ENCODE measurements around the gene LCTL.

The LCTL gene

DNA sequence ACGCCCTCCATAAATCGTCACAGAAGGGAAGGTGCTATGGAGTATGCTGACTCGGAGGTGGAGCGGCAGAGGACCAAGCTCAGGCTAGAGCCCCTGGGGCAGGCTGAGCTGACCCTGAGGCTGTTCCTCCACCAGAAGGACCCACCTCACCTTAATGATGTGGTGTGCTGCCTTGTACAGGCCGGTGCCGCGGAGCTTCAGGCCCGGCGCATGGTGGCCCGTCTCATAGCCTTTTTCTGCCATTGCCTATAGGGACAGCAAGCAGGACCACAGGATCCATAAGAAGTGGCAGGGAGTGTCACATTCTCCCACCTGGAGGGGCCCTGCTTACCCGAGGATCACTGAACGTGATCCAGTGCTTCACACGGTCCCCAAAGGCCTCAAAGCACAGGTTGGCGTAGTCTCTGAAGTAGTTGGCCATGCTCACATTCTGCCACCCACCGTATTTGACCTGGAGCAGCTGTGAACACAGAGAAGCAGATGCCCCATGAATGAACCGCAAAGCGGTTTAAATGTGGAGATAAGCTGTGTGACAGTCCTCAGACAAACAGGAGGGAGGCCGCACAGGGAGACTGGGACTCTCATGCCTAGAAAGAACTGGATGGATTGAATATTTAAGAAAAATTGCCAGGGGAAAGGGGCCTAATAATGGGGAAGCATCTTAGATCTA lies 4.8 kb downstream of the LCTL start:
- TF ChIP-seq, protein P1, sequence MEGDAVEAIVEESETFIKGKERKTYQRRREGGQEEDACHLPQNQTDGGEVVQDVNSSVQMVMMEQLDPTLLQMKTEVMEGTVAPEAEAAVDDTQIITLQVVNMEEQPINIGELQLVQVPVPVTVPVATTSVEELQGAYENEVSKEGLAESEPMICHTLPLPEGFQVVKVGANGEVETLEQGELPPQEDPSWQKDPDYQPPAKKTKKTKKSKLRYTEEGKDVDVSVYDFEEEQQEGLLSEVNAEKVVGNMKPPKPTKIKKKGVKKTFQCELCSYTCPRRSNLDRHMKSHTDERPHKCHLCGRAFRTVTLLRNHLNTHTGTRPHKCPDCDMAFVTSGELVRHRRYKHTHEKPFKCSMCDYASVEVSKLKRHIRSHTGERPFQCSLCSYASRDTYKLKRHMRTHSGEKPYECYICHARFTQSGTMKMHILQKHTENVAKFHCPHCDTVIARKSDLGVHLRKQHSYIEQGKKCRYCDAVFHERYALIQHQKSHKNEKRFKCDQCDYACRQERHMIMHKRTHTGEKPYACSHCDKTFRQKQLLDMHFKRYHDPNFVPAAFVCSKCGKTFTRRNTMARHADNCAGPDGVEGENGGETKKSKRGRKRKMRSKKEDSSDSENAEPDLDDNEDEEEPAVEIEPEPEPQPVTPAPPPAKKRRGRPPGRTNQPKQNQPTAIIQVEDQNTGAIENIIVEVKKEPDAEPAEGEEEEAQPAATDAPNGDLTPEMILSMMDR (IDR thresholded peaks at IDR 0.05; ENCODE audit: borderline replicate concordance, control extremely low read depth, extremely low read depth, insufficient read depth, missing control alignments): no peak
- in situ Hi-C loops (cut with MboI; ENCODE audit: low sequenced_read_pairs, unreplicated experiment): no loop called here

DNA sequence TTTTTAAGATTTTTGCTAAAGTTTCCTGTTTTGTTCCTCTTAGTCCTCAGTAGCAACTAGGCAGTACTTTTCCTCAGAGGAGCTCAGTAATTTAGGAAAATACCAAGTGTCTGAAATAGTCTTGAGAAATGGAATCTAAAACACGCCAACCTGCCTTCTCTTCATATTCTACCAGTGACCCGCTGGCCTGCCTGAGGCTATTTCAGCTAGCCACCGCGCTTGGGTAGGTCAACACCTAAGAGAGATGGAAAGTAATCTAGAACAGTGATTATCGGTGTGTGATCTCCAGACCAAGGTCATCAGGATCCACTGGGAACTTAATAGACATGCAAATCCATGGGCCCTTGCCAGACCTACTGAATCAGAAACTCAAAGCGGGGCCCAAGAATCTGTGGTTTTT lies 7.5 kb downstream of the LCTL start:
- TF ChIP-seq, protein P1 (IDR thresholded peaks at IDR 0.05; ENCODE audit: borderline replicate concordance, control extremely low read depth, extremely low read depth, insufficient read depth, missing control alignments): no peak
- in situ Hi-C loops (cut with MboI; ENCODE audit: low sequenced_read_pairs, unreplicated experiment): no loop called here
- no peak for DNase-seq (ENCODE audit: low spot score)

More for the DNA sequence above, 4.8 kb downstream of the LCTL start:
- no peak for DNase-seq (ENCODE audit: low spot score)

DNA sequence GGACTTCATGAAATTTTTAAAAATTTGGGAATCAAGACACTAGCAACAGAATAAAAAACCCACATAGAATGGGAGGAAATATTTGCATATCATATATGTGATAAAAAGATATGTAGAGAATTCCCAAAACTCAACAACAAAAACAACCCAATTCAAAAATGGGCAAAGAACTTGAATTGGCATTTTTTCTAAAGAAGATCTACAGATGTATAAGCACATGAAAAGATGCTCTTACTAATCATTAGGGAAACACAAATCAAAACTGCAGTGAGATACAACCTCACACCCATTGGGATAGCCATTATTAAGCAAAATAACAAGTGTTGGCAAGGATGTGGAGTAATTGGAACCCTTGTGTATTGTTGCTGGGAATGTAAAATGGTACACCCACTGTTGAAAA lies 10.1 kb downstream of the LCTL start:
- TF ChIP-seq, protein P1 (IDR thresholded peaks at IDR 0.05; ENCODE audit: borderline replicate concordance, control extremely low read depth, extremely low read depth, insufficient read depth, missing control alignments): no peak
- in situ Hi-C loops (cut with MboI; ENCODE audit: low sequenced_read_pairs, unreplicated experiment): no loop called here

DNA sequence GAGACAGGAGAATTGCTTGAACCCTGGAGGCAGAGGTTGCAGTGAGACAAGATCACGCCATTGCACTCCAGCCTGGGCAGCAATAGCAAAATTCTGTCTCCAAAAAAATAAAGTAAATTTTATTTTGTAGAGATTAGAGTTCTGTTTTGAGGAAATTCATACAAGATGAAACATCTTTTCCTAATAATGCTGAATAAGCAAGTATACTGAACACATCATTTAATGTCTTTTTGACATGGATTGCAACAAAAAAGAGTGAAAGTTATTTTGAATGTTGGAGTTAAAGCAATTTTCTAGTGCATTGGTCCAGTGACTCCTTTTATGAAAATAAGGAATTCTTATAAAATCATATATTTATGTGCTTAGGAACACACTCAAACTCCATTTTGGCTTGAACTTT lies 20.5 kb downstream of the LCTL start:
- no peak for DNase-seq (ENCODE audit: low spot score)
- in situ Hi-C loops (cut with MboI; ENCODE audit: low sequenced_read_pairs, unreplicated experiment): no loop called here
- TF ChIP-seq, protein P1 (IDR thresholded peaks at IDR 0.05; ENCODE audit: borderline replicate concordance, control extremely low read depth, extremely low read depth, insufficient read depth, missing control alignments): no peak

More for the DNA sequence above, 10.1 kb downstream of the LCTL start:
- no peak for DNase-seq (ENCODE audit: low spot score)

DNA sequence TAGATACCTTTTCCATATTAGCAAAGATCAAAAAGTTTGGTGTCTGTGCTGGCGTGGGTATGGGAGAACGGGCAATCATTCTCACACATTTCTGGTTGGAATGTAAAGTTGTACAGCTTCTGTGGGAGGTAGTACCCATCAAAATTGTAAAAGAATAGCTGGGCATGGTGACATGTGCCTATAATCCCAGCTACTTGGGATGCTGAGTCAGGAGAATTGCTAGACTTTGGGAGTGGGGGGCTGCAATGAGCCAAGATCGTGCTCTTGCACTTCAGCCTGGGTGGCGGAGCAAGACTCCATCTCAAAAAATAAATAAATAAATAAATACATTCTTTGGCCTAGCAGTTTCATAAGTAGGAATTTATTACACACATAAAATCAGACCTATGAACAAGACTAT lies 22.9 kb downstream of the LCTL start:
- no peak for DNase-seq (ENCODE audit: low spot score)
- in situ Hi-C loops (cut with MboI; ENCODE audit: low sequenced_read_pairs, unreplicated experiment): no loop called here
- TF ChIP-seq, protein P1 (IDR thresholded peaks at IDR 0.05; ENCODE audit: borderline replicate concordance, control extremely low read depth, extremely low read depth, insufficient read depth, missing control alignments): no peak

DNA sequence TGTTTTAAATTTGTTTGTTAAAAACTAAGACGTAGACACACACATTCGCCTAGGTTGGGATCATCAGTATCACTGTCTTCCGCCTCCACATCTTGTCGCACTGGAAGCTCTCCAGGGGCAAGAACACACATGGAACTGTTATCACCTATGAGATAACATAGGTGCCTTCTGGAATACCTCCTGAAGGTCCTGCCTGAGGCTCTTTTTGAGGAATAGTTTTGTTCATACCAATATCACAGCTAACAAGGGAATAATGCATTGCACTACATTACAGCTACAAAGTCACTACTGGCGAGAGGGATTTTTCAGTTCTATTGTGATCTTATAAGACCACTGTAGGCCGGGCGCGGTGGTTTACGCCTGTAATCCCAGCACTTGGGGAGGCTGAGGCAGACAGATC lies 30.7 kb downstream of the LCTL start:
- in situ Hi-C loops (cut with MboI; ENCODE audit: low sequenced_read_pairs, unreplicated experiment): no loop called here

More for the DNA sequence above, 30.7 kb downstream of the LCTL start:
- TF ChIP-seq, protein P1 (IDR thresholded peaks at IDR 0.05; ENCODE audit: borderline replicate concordance, control extremely low read depth, extremely low read depth, insufficient read depth, missing control alignments): no peak
- no peak for DNase-seq (ENCODE audit: low spot score)

Data from GM13976 (cell line).